Posterior vena cava (tissue), 2 donors: ENCODE results near the gene BSN. TPM values are rescaled to one million over a fixed set of nuclear protein-coding genes. Genes with fewer than 3 reads are reported as not detected.

Source experiments
- DNase-seq: peaks from one replicate; pipeline ENCODE4 v3.0.0-alpha.2; 2020; ENCODE audit warnings: low spot score
- intact Hi-C, 2 donors: fragments of 100-400 bp; cut with DNase I; formaldehyde crosslinking; loops; one replicate each; pipeline versions ENCODE4 v1.14.1 to v1.14.2; 2022 to 2023
- total RNA-seq, 2 donors: library from RNA; stranded (reverse); fragmentation: NEBNext Ultra II Directional; extraction: Animal tissue kit (Norgen Biotek cat#: 25700); gene quantifications; one replicate each; pipeline ENCODE4 v1.2.1, GENCODE V29; 2021
- donor health status: DM: yes; HTN: yes; CAD: no.
- donor health status: DM: yes; HTN: yes; CAD: no.

BSN gene
- total RNA-seq, 2 donors from 2014 or later = 0.42 to 0.48 TPM

- no peak for DNase-seq
- intact Hi-C loops = loop anchor here in 1 of 2 donors (10.0 kb wide), 1 partner anchor 70 kb away; no protein-coding TSS in a partner anchor
Observed at GRCh38 chr3:49644684-49645083, 90.4 kb downstream of the BSN start.

GRCh38 chr3:49646236-49646635 lies 92.0 kb downstream of the BSN start:
- intact Hi-C loops = loop anchor here in 1 of 2 donors (10.0 kb wide), 1 partner anchor 71 kb away; no protein-coding TSS in a partner anchor
- DNase-seq = no peak

GRCh38 chr3:49647741-49648140 lies 93.5 kb downstream of the BSN start:
- intact Hi-C loops = loop anchor here in 1 of 2 donors (10.0 kb wide), 1 partner anchor 73 kb away; no protein-coding TSS in a partner anchor
- no peak for DNase-seq

GRCh38 chr3:49648354-49649019 lies 94.2 kb downstream of the BSN start:
- no peak for DNase-seq
- intact Hi-C loops = loop anchor here in 1 of 2 donors (10.0 kb wide), 1 partner anchor 74 kb away; no protein-coding TSS in a partner anchor

GRCh38 chr3:49649576-49649975 lies 95.3 kb downstream of the BSN start:
- DNase-seq = no peak
- intact Hi-C loops = loop anchor here in 1 of 2 donors (10.0 kb wide), 1 partner anchor 75 kb away; no protein-coding TSS in a partner anchor

- intact Hi-C loops = no loop called here
Observed at GRCh38 chr3:49650177-49650576, 95.9 kb downstream of the BSN start.

GRCh38 chr3:49650637-49651036 lies 96.4 kb downstream of the BSN start:
- intact Hi-C loops = no loop called here
- DNase-seq = no peak

More at GRCh38 chr3:49650177-49650576, 95.9 kb downstream of the BSN start:
- no peak for DNase-seq

GRCh38 chr3:49652218-49652902 lies 98.1 kb downstream of the BSN start:
- intact Hi-C loops = no loop called here
- no peak for DNase-seq

- intact Hi-C loops = no loop called here
- no peak for DNase-seq
Observed at GRCh38 chr3:49652903-49653415, 98.7 kb downstream of the BSN start.

- no peak for DNase-seq
- intact Hi-C loops = no loop called here
Observed at GRCh38 chr3:49653621-49654020, 99.3 kb downstream of the BSN start.

GRCh38 chr3:49654176-49654825 lies 100.0 kb downstream of the BSN start:
- no peak for DNase-seq
- intact Hi-C loops = no loop called here

GRCh38 chr3:49654955-49655556 lies 100.8 kb downstream of the BSN start:
- intact Hi-C loops = no loop called here
- no peak for DNase-seq

GRCh38 chr3:49655731-49656285 lies 101.5 kb downstream of the BSN start:
- intact Hi-C loops = no loop called here
- no peak for DNase-seq

GRCh38 chr3:49656541-49657112 lies 102.3 kb downstream of the BSN start:
- intact Hi-C loops = no loop called here
- no peak for DNase-seq

GRCh38 chr3:49657208-49657915 lies 103.1 kb downstream of the BSN start:
- intact Hi-C loops = no loop called here
- DNase-seq = no peak

GRCh38 chr3:49658711-49659110 lies 104.4 kb downstream of the BSN start:
- DNase-seq = no peak
- intact Hi-C loops = no loop called here

GRCh38 chr3:49659756-49660155 lies 105.5 kb downstream of the BSN start:
- intact Hi-C loops = loop anchor here in 1 of 2 donors (5.0 kb wide), 1 partner anchor 102 kb away; no protein-coding TSS in a partner anchor
- DNase-seq = no peak

- intact Hi-C loops = loop anchor here in 1 of 2 donors (5.0 kb wide), 1 partner anchor 104 kb away; no protein-coding TSS in a partner anchor
- DNase-seq = no peak
Observed at GRCh38 chr3:49661281-49661680, 107.0 kb downstream of the BSN start.
